ENCODE data around the gene CPEB4.

CPEB4 gene

GRCh38 chr5:173926359-173926758 is 38.2 kb downstream of the CPEB4 start:
- no peak overlapping the region for H3K4me3 ChIP-seq (ENCODE audit: control insufficient read depth, low read depth, low read length)
- DNase-seq (ENCODE audit: low read depth), result no peak
- TF ChIP-seq CTCF (IDR thresholded peaks at IDR 0.05; ENCODE audit: control insufficient read depth, insufficient read depth, low read depth, low read length, missing control alignments), result no peak

GRCh38 chr5:173928871-173929574 is 40.9 kb downstream of the CPEB4 start:
- DNase-seq (ENCODE audit: low read depth), result no peak
- H3K4me3 ChIP-seq (ENCODE audit: control insufficient read depth, low read depth, low read length), result no peak overlapping the region
- no peak for TF ChIP-seq CTCF (IDR thresholded peaks at IDR 0.05; ENCODE audit: control insufficient read depth, insufficient read depth, low read depth, low read length, missing control alignments)

GRCh38 chr5:173932695-173933139 is 44.6 kb downstream of the CPEB4 start:
- no peak for TF ChIP-seq CTCF (IDR thresholded peaks at IDR 0.05; ENCODE audit: control insufficient read depth, insufficient read depth, low read depth, low read length, missing control alignments)
- no peak overlapping the region for H3K4me3 ChIP-seq (ENCODE audit: control insufficient read depth, low read depth, low read length)
- DNase-seq (ENCODE audit: low read depth), result no peak

- DNase-seq (ENCODE audit: low read depth), result no peak
- no peak for TF ChIP-seq CTCF (IDR thresholded peaks at IDR 0.05; ENCODE audit: control insufficient read depth, insufficient read depth, low read depth, low read length, missing control alignments)
These were observed 45.8 kb downstream of the CPEB4 start for GRCh38 chr5:173933901-173934300.

GRCh38 chr5:173935396-173935795 is 47.2 kb downstream of the CPEB4 start:
- no peak for DNase-seq (ENCODE audit: low read depth)
- no peak for TF ChIP-seq CTCF (IDR thresholded peaks at IDR 0.05; ENCODE audit: control insufficient read depth, insufficient read depth, low read depth, low read length, missing control alignments)
- H3K4me3 ChIP-seq (ENCODE audit: control insufficient read depth, low read depth, low read length), result no peak overlapping the region

More at GRCh38 chr5:173933901-173934300, 45.8 kb downstream of the CPEB4 start:
- no peak overlapping the region for H3K4me3 ChIP-seq (ENCODE audit: control insufficient read depth, low read depth, low read length)

- no peak for DNase-seq (ENCODE audit: low read depth)
- TF ChIP-seq CTCF (IDR thresholded peaks at IDR 0.05; ENCODE audit: control insufficient read depth, insufficient read depth, low read depth, low read length, missing control alignments), result no peak
- no peak overlapping the region for H3K4me3 ChIP-seq (ENCODE audit: control insufficient read depth, low read depth, low read length)
These were observed 52.1 kb downstream of the CPEB4 start for GRCh38 chr5:173940269-173940668.

All from AG09309 (cell line).